HG02571 (cell line): ENCODE results near the gene MOCS1.

Experiments
- ATAC-seq: cut with Tn5 transposase; IDR thresholded peaks from one replicate; pipeline ENCODE4 v1.9.1; 2021; ENCODE audit warnings: mild to moderate bottlenecking, moderate library complexity; ENCODE audit not compliant: unreplicated experiment

MOCS1 gene

GRCh38 chr6:39925931-39926290 lies 8.4 kb downstream of the MOCS1 start:
- no peak for ATAC-seq

GRCh38 chr6:39925191-39925930 lies 8.9 kb downstream of the MOCS1 start:
- ATAC-seq, result no peak

GRCh38 chr6:39924283-39924682 lies 10.0 kb downstream of the MOCS1 start:
- ATAC-seq, result no peak

GRCh38 chr6:39923861-39924260 lies 10.4 kb downstream of the MOCS1 start:
- no peak for ATAC-seq

- no peak for ATAC-seq
Observed at GRCh38 chr6:39923394-39923793, 10.9 kb downstream of the MOCS1 start.

- ATAC-seq, result no peak
Observed at GRCh38 chr6:39922821-39923220, 11.4 kb downstream of the MOCS1 start.

- no peak for ATAC-seq
Observed at GRCh38 chr6:39920157-39920556, 14.1 kb downstream of the MOCS1 start.

- no peak for ATAC-seq
Observed at GRCh38 chr6:39918831-39919230, 15.4 kb downstream of the MOCS1 start.

GRCh38 chr6:39917981-39918380 lies 16.3 kb downstream of the MOCS1 start:
- no peak for ATAC-seq

- ATAC-seq, result no peak
Observed at GRCh38 chr6:39917329-39917728, 16.9 kb downstream of the MOCS1 start.

GRCh38 chr6:39915866-39916265 lies 18.4 kb downstream of the MOCS1 start:
- ATAC-seq, result no peak

GRCh38 chr6:39914239-39914638 lies 20.0 kb downstream of the MOCS1 start:
- no peak for ATAC-seq

- ATAC-seq, result no peak
Observed at GRCh38 chr6:39913391-39913916, 20.8 kb downstream of the MOCS1 start.

GRCh38 chr6:39912446-39912845 lies 21.8 kb downstream of the MOCS1 start:
- no peak for ATAC-seq

GRCh38 chr6:39911513-39912125 lies 22.6 kb downstream of the MOCS1 start:
- no peak for ATAC-seq

GRCh38 chr6:39910744-39911143 lies 23.5 kb downstream of the MOCS1 start:
- no peak for ATAC-seq

GRCh38 chr6:39910164-39910563 lies 24.1 kb downstream of the MOCS1 start:
- no peak for ATAC-seq

GRCh38 chr6:39909701-39910100 lies 24.6 kb downstream of the MOCS1 start:
- ATAC-seq, result no peak

GRCh38 chr6:39908838-39909583 lies 25.3 kb downstream of the MOCS1 start:
- ATAC-seq, result no peak

GRCh38 chr6:39907871-39908575 lies 26.2 kb downstream of the MOCS1 start:
- no peak for ATAC-seq

- ATAC-seq, result no peak
Observed at GRCh38 chr6:39906318-39906761, 27.9 kb downstream of the MOCS1 start.
